ENCODE data around the gene CUL5. TPM values are rescaled to one million over a fixed set of nuclear protein-coding genes. Genes with fewer than 3 reads are reported as not detected.
"Not testable (repeated sequence)": the region's sequence is repeated elsewhere in the genome, so short reads cannot be mapped to it uniquely, and the experiment has no call there.

CUL5 gene
- polyA plus RNA-seq, 1 donor: 32.9 TPM

DNA sequence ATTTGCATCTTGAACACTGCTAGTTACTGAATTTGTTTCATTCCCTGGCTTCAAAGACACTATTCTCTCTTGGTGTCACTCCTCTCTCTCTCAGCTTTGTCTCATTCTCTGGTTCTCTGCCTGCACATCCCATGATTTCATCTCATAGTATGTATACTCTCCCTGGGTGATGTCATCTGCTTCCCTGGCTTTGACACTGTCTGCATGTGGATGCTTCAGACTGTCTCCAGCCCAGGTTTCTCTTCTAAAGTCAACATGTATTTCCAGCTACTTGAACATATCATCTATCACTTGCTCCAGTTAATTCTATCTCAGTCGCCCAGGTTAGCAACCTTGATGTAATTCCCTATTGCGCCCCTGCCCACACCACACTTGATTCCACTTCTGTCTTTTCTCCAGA is 103.4 kb downstream of the CUL5 start:
- DNase-seq (ENCODE audit: low read depth): no peak

DNA sequence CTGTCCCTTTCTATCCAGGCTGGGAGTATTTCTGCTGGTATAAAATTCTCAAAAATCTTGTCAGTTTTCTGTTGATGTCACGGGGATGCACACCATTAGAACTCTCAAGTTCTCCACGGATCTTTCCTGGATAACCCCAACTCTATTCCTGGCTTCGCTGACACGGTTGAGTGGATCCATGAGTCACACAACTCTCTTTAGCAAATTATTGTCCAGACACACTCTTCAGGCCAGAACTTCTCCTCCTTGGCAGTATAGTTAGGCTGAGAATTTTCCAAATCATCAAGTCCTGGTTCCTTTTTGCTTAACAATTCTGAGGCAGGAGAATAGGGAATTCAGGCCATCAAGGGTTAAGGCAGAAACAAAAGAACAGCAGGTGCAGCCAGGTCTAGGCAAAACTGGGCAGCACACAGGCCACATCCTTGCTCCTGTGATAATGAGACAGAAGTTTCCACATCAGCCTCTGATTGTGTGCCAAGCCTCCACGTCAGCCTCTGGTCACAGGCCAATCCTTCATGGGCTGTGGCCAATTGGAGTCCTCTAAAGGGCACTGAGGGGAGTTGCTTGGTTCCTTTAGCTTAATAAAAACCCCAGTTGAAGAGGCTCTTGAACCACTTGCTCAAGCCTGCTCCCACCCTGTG is 106.9 kb downstream of the CUL5 start:
- DNase-seq (ENCODE audit: low read depth): no peak

DNA sequence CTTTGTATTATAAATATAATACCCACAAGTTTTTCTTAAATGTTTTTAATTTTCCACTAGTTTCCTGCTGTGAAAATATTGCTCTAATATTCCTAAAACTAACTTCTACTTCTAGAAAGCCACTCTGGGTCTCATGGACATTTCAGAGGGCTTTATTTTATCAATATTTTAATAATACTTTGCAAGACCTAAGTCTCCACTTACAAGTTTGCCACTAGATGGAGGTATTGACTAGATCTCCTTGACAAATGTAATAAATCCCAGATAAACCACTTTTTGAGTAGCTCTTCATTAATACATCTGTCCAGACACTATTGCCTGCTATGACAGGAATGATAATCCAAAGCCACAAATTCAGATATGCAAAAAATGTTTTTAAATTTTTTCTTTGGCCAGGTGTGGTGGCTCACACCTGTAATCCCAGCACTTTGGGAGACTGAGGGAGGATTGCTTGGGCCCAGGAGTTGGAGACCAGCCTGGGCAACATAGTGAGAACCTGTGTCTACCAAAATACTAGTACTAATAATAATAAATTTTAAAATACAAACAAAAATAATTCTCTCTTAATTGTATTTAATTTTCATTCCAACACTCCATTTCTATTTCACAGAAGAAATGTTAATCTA is 109.2 kb downstream of the CUL5 start:
- no peak for DNase-seq (ENCODE audit: low read depth)

DNA sequence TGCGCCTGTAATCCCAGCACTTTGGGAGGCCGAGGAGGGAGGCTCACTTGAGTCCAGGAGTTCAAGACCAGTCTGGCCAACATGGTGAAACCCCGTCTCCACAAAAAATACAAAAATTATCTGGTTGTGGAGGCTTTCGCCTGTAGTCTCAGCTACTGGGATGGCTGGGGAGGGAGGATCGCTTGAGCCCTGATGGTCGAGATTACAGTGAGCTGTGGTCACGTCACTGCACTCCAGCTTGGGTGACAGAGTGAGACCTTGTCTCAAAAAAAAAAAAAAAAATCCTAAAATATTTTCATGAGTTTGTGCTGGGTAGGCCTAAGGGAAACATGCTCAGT is 112.2 kb downstream of the CUL5 start:
- not testable (repeated sequence) for DNase-seq (ENCODE audit: low read depth)

DNA sequence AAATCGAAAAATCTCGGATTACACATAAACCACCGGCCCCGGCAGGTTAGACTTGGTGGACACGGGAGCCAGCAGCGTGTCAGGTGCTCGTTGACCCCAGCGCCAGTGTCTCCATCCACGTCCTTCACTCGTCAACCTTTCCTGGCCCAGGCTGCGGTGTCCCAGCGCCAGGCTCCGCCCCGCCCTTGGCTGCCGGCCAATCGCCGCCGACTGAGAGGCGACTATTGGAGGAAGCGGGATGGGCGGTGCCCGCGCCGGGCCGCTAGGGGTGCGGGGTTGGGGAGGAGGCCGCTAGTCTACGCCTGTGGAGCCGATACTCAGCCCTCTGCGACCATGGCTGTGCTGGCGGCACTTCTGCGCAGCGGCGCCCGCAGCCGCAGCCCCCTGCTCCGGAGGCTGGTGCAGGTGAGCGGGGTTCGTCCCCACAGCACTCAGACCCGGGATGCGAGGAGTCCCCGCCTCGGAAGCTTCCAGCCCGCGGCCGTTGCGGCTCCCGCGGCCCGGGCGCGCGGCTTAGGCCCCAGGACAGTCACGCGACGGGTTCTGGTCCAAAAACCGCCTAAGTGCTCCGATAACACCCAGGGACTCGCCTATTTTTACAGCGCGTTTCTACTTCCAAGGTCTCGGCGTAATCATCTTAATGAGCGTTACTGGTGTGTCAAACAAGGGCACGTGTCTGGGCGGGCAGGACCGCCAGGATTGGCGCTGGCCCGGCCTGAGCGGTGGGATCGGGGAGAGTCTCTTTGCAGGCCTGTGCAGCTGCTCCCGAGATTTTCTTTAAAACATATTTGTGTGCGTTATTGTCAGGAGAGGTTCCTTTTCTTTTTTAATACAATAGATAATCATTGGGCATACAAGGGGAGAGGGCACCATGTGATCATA is 112.8 kb downstream of the CUL5 start, which contains the start of gene ACAT1:
ACAT1 (plus strand) TSS at position 294 of the 882 bp plus-strand sequence; CDS start at position 334, 40 bp downstream.
- peak; percentile 76 for DNase-seq (ENCODE audit: low read depth)

DNA sequence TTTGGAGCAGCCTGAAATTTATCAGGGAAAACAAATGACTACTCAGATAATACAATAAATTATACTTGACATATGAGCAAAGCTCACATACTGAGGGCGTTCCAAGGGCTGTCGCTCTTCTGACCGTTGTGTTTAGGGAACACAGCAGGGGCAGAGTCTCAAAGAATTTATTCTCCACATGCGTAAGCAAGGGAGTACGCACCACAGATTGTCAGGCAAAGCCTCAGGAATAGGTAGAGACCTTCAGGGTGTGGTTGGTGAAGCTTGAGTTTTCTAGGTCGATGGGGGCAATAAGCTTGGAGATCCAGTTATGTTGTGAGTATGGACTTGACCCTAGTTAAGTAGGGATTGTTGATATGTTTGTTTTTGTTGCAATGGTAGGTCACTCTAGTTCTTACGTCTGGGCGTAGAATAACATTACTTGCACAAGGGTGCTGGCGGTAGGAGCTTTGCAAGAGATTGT is 113.5 kb downstream of the CUL5 start:
- no peak for DNase-seq (ENCODE audit: low read depth)

DNA sequence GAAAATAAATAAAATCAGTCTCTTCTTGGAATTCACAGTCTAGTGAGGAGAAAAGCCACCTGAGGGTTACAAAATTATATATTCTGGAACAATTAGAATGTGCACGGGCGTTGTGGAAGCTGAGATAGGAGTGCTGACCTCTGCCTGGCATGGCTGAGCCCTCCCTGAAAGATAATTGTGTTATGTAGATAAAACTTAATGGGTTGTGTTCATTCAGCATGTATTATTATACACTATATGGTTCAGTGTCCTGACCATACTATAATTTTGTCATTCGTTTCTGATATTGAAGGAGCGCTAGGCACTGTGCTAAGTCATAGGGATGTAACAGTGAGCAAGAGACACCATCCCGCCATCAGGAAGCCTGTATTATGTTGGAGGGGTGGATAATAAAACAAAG is 116.4 kb downstream of the CUL5 start:
- DNase-seq (ENCODE audit: low read depth): no peak

DNA sequence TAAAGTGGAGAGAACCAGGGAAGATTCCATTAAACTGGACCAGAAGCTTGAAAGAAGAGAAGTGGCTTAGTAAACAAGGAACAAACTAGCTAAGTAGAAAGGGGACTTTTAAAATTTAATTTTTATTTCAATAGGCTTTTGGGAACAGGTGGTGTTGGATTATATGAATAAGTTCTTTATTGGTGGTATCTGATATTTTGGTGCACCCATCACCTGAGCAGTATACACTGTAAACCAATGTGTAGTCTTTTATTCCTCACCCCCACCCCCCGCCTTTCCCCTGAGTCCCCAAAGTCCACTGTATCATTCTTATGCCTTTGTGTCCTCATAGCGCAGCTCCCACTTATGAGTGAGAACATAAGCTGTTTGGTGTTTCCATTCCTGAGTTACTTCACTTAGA is 120.1 kb downstream of the CUL5 start:
- no peak for DNase-seq (ENCODE audit: low read depth)

DNA sequence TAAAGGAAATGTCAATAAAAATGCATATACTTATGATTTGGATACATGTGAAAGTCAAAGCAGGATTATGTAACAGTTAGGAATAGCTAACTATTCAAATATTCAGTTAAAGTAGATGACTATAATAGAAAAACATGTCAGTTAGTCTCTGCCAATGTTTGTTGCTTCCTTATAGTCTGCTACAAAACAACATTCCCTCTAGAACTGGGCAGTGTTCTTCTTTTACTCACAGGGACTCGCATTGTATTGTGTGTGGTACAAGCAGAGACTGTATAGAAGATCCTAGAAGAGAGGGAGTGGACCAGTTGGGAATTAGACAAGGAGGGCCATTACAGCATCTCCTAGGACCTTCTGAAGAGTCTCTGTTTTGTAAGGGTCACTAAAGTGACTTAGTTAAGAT is 123.3 kb downstream of the CUL5 start:
- no peak for DNase-seq (ENCODE audit: low read depth)

DNA sequence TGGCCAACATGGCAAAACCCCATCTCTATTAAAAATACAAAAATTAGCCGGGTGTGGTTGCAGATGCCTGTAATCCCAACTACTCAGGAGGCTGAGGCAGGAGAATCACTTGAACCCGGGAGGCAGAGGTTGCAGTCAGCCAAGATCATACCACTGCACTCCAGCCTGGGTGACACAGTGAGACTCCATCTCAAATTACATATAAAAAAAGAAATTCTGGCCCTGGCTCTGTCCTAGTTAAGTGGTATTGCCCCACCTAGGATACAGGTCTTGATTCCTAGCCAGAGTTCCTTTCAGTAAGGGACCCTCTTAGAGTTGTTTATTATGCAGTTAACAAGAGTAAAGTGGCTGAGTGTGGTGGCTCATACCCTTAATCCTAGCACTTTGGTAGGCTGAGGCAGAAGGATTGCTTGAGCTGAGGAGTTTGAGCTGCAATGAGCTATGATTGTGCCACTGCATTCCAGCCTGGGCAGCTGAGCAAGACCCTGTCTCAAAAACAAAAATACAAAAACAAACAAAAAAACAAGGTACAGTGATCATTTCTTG is 124.4 kb downstream of the CUL5 start:
- DNase-seq (ENCODE audit: low read depth): not testable (repeated sequence)

DNA sequence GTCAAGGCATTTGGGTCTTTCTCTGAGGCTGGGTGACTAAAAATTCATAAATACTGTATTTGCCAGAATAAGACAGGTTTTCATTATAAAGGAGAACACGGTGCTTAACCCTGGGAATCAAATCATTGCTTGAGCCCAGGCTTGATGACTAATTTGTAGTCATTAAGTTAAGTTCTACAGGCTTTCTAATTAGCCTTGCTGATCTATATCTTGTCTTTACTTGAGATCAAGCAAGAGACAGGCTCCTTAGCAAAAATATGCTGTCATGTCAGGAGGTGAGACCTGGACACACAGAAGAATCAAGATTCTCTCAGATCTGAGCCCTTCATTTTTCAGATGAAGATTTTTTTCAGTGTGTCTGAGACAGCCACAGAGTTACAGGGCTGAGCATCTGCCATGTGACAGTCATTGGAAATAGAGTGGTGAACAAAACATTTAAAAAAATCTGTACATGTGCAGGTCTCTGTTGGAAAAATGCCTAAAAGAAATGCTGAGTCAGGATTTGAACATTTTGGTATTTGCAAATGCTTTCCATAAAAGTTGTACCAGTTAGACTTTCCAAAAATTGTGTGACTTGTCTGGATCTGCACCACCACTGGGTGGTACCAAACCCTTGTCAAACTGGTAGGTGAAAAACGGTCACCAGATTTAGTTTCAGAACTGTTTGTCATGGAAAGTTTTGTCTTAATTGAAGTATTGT is 127.3 kb downstream of the CUL5 start:
- no peak for DNase-seq (ENCODE audit: low read depth)

DNA sequence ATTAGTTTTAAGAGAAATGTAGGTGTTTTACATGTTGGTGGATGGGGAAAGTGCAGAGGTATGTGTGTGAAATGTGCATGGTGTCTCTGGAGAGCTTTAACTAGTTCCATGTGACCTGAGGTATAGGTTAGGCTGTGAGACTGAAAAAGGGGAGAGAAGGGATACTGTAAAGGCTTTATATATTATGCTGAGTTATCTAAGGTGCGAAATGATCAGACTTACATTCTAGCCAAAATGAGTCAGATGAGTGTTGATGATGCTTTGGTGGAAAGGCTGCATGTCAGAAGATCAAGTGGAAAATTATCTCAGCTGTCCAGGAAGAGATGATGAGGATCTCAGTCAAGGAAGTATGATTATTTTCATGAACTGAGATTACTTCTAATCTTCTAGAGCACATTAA is 128.5 kb downstream of the CUL5 start:
- DNase-seq (ENCODE audit: low read depth): no peak

DNA sequence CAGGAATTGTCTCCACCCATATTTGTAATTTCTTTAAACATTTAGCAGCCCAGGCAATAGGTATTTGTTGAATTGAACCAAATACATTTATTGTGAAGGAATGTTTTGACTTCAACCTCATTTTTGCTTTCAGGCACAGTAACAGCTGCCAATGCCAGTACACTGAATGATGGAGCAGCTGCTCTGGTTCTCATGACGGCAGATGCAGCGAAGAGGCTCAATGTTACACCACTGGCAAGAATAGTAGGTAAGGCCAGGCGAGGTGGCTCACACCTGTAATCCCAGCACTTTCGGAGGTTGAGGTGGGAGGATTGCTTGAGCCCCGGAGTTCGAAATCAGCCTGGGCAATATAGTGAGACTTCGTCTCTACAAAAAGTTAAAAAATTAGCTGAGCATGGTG is 133.6 kb downstream of the CUL5 start:
- DNase-seq (ENCODE audit: low read depth): no peak

DNA sequence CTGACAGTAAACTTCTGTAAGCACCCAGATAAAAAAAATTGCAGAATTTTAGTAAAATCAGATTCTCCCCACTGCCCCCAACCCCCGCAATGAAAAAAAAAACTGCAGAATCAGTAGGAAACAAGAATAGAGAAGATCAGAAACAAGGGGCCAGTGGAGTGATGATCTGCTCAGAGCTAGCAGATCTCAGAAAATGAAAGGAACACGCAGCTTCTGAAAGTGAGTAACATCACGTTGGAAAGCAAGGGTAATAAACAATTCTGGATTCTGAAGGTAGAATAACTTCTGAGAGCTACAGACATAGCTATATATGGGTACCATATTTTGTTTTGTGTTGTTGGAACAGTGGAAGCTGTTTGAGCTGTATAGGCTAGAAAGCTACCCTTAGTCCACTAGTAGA is 135.9 kb downstream of the CUL5 start:
- no peak for DNase-seq (ENCODE audit: low read depth)

DNA sequence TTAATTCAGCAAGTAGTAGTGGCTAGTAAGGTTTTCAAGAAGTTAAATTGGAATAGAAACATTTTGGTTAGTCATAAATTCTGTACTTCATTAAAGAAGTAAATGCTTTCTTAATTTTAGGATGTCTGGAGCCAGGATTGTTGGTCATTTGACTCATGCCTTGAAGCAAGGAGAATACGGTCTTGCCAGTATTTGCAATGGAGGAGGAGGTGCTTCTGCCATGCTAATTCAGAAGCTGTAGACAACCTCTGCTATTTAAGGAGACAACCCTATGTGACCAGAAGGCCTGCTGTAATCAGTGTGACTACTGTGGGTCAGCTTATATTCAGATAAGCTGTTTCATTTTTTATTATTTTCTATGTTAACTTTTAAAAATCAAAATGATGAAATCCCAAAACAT is 138.5 kb downstream of the CUL5 start:
- DNase-seq (ENCODE audit: low read depth): no peak

DNA sequence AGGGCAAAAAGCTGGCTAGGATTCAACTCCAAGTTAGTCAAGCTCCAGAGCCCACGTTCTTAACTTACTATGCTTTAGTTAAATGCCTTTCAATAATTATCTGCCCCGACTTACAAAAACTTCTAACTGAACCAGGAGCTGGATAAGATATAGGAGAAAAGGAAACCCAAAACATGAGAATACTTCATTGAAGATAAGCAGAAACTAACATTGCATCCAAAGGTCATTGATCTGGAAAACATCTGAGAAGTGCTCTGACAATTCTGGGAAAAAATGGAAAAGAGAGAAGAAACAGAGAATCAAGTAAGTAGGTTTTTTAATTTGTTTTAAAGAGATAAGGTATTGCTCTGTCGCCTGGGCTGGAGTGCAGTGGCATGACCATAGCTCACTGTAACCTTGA is 139.9 kb downstream of the CUL5 start:
- no peak for DNase-seq (ENCODE audit: low read depth)

DNA sequence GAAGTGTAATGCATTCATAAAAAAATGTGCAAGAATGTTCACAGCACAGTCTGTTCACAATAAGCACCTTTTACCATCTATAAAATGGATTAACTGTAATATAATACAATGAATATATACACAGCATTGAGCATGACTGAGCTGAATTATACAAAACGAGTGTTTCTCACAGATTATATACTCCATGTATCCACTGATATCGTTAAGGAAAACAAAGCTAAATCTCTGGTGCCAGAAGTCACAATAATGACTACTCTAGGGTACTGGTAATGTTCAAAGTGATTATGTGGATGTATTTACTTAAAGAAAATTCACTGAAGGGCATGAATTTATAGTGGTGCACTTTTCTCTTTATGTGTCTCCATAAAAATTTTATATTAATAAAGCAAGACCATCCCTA is 145.9 kb downstream of the CUL5 start:
- no peak for DNase-seq (ENCODE audit: low read depth)

Other genes with a start within 250 kb of the CUL5 start
- gene SLC35F2, start 150.1 kb upstream of the CUL5 start, polyA plus RNA-seq (ENCODE audit: insufficient read length): 4.1 TPM
- gene RAB39A, start 80.5 kb upstream of the CUL5 start, polyA plus RNA-seq (ENCODE audit: insufficient read length): 0.44 TPM
- gene ACAT1, start 112.7 kb downstream of the CUL5 start, polyA plus RNA-seq (ENCODE audit: insufficient read length): 67.5 TPM
- 7.7 TPM for gene NPAT, start 213.7 kb downstream of the CUL5 start, polyA plus RNA-seq (ENCODE audit: insufficient read length)
- gene ATM, start 214.2 kb downstream of the CUL5 start, polyA plus RNA-seq (ENCODE audit: insufficient read length): 43.1 TPM

Measured in forelimb muscle (tissue), 1 donor.